GM18526 (cell line): ENCODE data around the gene RAP2B.

ENCODE experiments used
- POLR2A ChIP-seq: IDR thresholded peaks from 3 replicates; pipeline ENCODE4 v1.6.1; 2011; ENCODE audit not compliant: insufficient read length; ENCODE audit errors: extremely low read depth

Gene RAP2B

GRCh38 chr3:153158961-153159735 lies 2.9 kb upstream of the RAP2B start:
- TF ChIP-seq POLR2A, result no peak

- TF ChIP-seq POLR2A, result no peak
Measured at GRCh38 chr3:153159771-153160397, 2.1 kb upstream of the RAP2B start.

- TF ChIP-seq POLR2A, result peak; percentile 74
Measured at GRCh38 chr3:153160451-153161137, 1.4 kb upstream of the RAP2B start.

- TF ChIP-seq POLR2A, result no peak
Measured at GRCh38 chr3:153161138-153161713, 800 bp upstream of the RAP2B start.

- TF ChIP-seq POLR2A, result no peak
Measured at GRCh38 chr3:153162513-153163392, 727 bp downstream of the RAP2B start.

- no peak for TF ChIP-seq POLR2A
Measured at GRCh38 chr3:153163393-153163724, 1.3 kb downstream of the RAP2B start.

- no peak for TF ChIP-seq POLR2A
Measured at GRCh38 chr3:153163756-153164550, 1.9 kb downstream of the RAP2B start.

- TF ChIP-seq POLR2A, result no peak
Measured at GRCh38 chr3:153165261-153165681, 3.2 kb downstream of the RAP2B start.

- no peak for TF ChIP-seq POLR2A
Measured at GRCh38 chr3:153166206-153166605, 4.2 kb downstream of the RAP2B start.

GRCh38 chr3:153166796-153167195 lies 4.8 kb downstream of the RAP2B start:
- TF ChIP-seq POLR2A, result no peak

- TF ChIP-seq POLR2A, result no peak
Measured at GRCh38 chr3:153169793-153170383, 7.9 kb downstream of the RAP2B start.

- no peak for TF ChIP-seq POLR2A
Measured at GRCh38 chr3:153171256-153171655, 9.2 kb downstream of the RAP2B start.

GRCh38 chr3:153171918-153172317 lies 9.9 kb downstream of the RAP2B start:
- TF ChIP-seq POLR2A, result no peak
